ENCODE data around the gene CDH12. TPM values are rescaled to one million over a fixed set of nuclear protein-coding genes. Genes with fewer than 3 reads are reported as not detected.

CDH12 gene
- total and polyA plus RNA-seq, 10 of the 15 experiments (the other 5 are each of a cell fraction or from before 2014, with no cell fraction given) = 0.03 to 0.16 TPM; not detected in 8

DNA sequence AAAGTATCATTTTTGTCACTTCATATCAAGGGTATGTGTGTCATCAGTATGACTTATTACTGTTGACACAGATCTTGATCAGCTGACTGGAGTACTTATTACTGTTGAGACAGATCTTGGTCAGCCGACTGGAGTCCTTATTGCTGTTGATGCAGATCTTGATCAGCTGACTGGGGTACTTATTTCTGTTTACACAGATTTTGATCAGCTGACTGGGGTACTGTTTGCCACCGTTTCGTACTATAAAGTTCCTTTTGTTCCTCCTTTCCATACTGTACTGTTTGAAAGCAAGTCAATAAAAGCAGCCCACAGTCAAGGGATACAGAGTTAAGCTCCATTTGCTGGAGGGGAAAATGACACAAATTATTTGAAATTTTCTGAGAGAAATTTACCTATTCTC, 347.3 kb downstream of the CDH12 start:
- TF ChIP-seq KAT2A (conservative IDR thresholded peaks at IDR 0.05; ENCODE audit: control insufficient read depth, low read depth, low read length) = no peak
- no peak for TF ChIP-seq CREB1 (IDR thresholded peaks at IDR 0.05; ENCODE audit: low read depth)
- no peak for TF ChIP-seq EP300 (IDR thresholded peaks at IDR 0.05; ENCODE audit: borderline replicate concordance in 1 of 2, control insufficient read depth in 1 of 2, low read depth in 2 of 2, low read length in 2 of 2)
- TF ChIP-seq, protein P1, sequence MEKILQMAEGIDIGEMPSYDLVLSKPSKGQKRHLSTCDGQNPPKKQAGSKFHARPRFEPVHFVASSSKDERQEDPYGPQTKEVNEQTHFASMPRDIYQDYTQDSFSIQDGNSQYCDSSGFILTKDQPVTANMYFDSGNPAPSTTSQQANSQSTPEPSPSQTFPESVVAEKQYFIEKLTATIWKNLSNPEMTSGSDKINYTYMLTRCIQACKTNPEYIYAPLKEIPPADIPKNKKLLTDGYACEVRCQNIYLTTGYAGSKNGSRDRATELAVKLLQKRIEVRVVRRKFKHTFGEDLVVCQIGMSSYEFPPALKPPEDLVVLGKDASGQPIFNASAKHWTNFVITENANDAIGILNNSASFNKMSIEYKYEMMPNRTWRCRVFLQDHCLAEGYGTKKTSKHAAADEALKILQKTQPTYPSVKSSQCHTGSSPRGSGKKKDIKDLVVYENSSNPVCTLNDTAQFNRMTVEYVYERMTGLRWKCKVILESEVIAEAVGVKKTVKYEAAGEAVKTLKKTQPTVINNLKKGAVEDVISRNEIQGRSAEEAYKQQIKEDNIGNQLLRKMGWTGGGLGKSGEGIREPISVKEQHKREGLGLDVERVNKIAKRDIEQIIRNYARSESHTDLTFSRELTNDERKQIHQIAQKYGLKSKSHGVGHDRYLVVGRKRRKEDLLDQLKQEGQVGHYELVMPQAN (conservative IDR thresholded peaks at IDR 0.05) = no peak
- no peak for TF ChIP-seq ZNF384 (IDR thresholded peaks at IDR 0.05; ENCODE audit: borderline replicate concordance, low read depth, low read length)
- TF ChIP-seq, protein P2, sequence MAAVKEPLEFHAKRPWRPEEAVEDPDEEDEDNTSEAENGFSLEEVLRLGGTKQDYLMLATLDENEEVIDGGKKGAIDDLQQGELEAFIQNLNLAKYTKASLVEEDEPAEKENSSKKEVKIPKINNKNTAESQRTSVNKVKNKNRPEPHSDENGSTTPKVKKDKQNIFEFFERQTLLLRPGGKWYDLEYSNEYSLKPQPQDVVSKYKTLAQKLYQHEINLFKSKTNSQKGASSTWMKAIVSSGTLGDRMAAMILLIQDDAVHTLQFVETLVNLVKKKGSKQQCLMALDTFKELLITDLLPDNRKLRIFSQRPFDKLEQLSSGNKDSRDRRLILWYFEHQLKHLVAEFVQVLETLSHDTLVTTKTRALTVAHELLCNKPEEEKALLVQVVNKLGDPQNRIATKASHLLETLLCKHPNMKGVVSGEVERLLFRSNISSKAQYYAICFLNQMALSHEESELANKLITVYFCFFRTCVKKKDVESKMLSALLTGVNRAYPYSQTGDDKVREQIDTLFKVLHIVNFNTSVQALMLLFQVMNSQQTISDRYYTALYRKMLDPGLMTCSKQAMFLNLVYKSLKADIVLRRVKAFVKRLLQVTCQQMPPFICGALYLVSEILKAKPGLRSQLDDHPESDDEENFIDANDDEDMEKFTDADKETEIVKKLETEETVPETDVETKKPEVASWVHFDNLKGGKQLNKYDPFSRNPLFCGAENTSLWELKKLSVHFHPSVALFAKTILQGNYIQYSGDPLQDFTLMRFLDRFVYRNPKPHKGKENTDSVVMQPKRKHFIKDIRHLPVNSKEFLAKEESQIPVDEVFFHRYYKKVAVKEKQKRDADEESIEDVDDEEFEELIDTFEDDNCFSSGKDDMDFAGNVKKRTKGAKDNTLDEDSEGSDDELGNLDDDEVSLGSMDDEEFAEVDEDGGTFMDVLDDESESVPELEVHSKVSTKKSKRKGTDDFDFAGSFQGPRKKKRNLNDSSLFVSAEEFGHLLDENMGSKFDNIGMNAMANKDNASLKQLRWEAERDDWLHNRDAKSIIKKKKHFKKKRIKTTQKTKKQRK (IDR thresholded peaks at IDR 0.05; ENCODE audit: low read depth, low read length) = no peak
- no peak for TF ChIP-seq PAX8 (IDR thresholded peaks at IDR 0.05)
- no peak for TF ChIP-seq LARP7 (IDR thresholded peaks at IDR 0.05)
- TF ChIP-seq CREM (IDR thresholded peaks at IDR 0.05; ENCODE audit: low read depth) = no peak
- no peak for TF ChIP-seq HDAC6 (IDR thresholded peaks at IDR 0.05; ENCODE audit: unreplicated experiment)
- TF ChIP-seq, protein P3, sequence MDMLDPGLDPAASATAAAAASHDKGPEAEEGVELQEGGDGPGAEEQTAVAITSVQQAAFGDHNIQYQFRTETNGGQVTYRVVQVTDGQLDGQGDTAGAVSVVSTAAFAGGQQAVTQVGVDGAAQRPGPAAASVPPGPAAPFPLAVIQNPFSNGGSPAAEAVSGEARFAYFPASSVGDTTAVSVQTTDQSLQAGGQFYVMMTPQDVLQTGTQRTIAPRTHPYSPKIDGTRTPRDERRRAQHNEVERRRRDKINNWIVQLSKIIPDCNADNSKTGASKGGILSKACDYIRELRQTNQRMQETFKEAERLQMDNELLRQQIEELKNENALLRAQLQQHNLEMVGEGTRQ (IDR thresholded peaks at IDR 0.05; ENCODE audit: borderline replicate concordance, low read depth, low read length) = no peak
- TF ChIP-seq ZNF622 (IDR thresholded peaks at IDR 0.05) = no peak
- no peak for TF ChIP-seq SRF (IDR thresholded peaks at IDR 0.05; ENCODE audit: low read depth in 2 of 2, low read length in 2 of 2)
- no peak for TF ChIP-seq HDGF (IDR thresholded peaks at IDR 0.05)
- no peak for TF ChIP-seq HCFC1 (IDR thresholded peaks at IDR 0.05; ENCODE audit: low read length)
- no peak for TF ChIP-seq STAT3 (IDR thresholded peaks at IDR 0.05; ENCODE audit: low read depth, low read length)
- TF ChIP-seq ZZZ3 (IDR thresholded peaks at IDR 0.05; ENCODE audit: control insufficient read depth, insufficient read length, low read depth) = no peak
- no TSS peak for BruUV-seq (replicated peaks)
- ATAC-seq = no peak
- Histone ChIP-seq H3K4me2 (ENCODE audit: control insufficient read depth, insufficient read depth) (no peak overlapping the region), H4K20me1 (ENCODE audit: control insufficient read depth, insufficient read depth) (no peaks in the 10 kb centered on the region), H3K27ac (ENCODE audit: control insufficient read depth, insufficient read depth) (no peak overlapping the region), H3K4me3 (no peak overlapping the region), H3K9ac (ENCODE audit: control insufficient read depth, insufficient read depth, low read length) (no peak overlapping the region), H2AFZ (ENCODE audit: control insufficient read depth, low read depth, low read length) (no peak overlapping the region), H3K79me2 (ENCODE audit: control insufficient read depth, insufficient read depth, low read length) (no peaks in the 10 kb centered on the region), H3K36me3 (ENCODE audit: control insufficient read depth in 2 of 2, insufficient read depth in 2 of 2, low read length in 1 of 2) (no peaks in the 10 kb centered on the region), H3K4me1 (ENCODE audit: control insufficient read depth, insufficient read depth, low read length) (no peaks in the 10 kb centered on the region), H3K27me3 (replicated peaks in 1 of 2; ENCODE audit: control insufficient read depth in 2 of 2, insufficient read depth in 2 of 2, low read length in 1 of 2) (no peaks in the 10 kb centered on the region), H3K9me3 (replicated peaks; ENCODE audit: control insufficient read depth, insufficient read depth, low read length) (no peaks in the 10 kb centered on the region)
- DNase-seq (ENCODE audit: low read depth, low spot score) = no peak
- intact Hi-C loops (cut with micrococcal nuclease; ENCODE audit: unreplicated experiment) (no loop called here), in situ Hi-C loops (cut with MboI) (no loop called here)
- POLR2A ChIA-PET = no interaction called here
- no peak for FAIRE-seq
- RAD21 ChIA-PET (ENCODE audit: unreplicated experiment) = no interaction called here
- WGBS (ENCODE audit: insufficient coverage, insufficient replicate concordance, low lambda C conversion rate, missing lambda C conversion rate) = 2% methylated on average over 3 of the region's 3 CpGs
- SMC1A ChIA-PET (ENCODE audit: uncharacterized antibody, unreplicated experiment) = no interaction called here
- CTCF ChIA-PET = no interaction called here

All from GM12878 (cell line).